ENCODE data around the gene ERBB4.

- TF ChIP-seq CTCF (IDR thresholded peaks at IDR 0.05 in 4 of 5, conservative IDR thresholded peaks at IDR 0.05 in 1 of 5) (no peak), POLR2A (IDR thresholded peaks at IDR 0.05) (no peak)
These were observed 364.7 kb downstream of the ERBB4 start for GRCh38 chr2:212173756-212174510.

Data from gastrocnemius medialis (tissue), 4 donors.